RWPE2 (cell line): ENCODE measurements around the gene EFEMP2.

ENCODE experiments used
- ATAC-seq: fragments of 200-7000 bp; cut with Tn5 transposase; 3 replicates; pipeline ENCODE4 v1.9.1; 2021; ENCODE audit warnings: low read depth
- DNase-seq: peaks from one replicate; pipeline ENCODE4 v3.0.0-alpha.2; 2020; ENCODE audit warnings: low spot score
- H3K27ac ChIP-seq: fragments of 450-650 bp; 2 replicates; pipeline ENCODE4 v1.5.1; 2017; ENCODE audit warnings: mild to moderate bottlenecking; ENCODE audit not compliant: poor library complexity, severe bottlenecking
- H3K27me3 ChIP-seq: fragments of 250-450 bp; sonication (Bioruptor Pico); 2 replicates; pipeline ENCODE4 v1.5.1; 2021; ENCODE audit warnings: mild to moderate bottlenecking, moderate library complexity; ENCODE audit not compliant: insufficient read depth, poor library complexity, severe bottlenecking
- H3K36me3 ChIP-seq: fragments of 250-450 bp; sonication (Bioruptor Pico); 2 replicates; pipeline ENCODE4 v1.5.1; 2020; ENCODE audit warnings: low read depth, mild to moderate bottlenecking, moderate library complexity
- H3K4me1 ChIP-seq: fragments of 250-450 bp; sonication (Bioruptor Pico); 2 replicates; pipeline ENCODE4 v1.5.1; 2021; ENCODE audit warnings: mild to moderate bottlenecking, moderate library complexity; ENCODE audit not compliant: insufficient read depth, poor library complexity, severe bottlenecking
- H3K4me3 ChIP-seq: fragments of 250-450 bp; sonication (Bioruptor Pico); 2 replicates; pipeline ENCODE4 v1.5.1; 2021; ENCODE audit warnings: mild to moderate bottlenecking, moderate library complexity; ENCODE audit not compliant: severe bottlenecking
- H3K9me3 ChIP-seq: fragments of 250-450 bp; sonication (Bioruptor Pico); 2 replicates; pipeline ENCODE4 v1.5.1; 2021; ENCODE audit warnings: mild to moderate bottlenecking, moderate library complexity; ENCODE audit not compliant: severe bottlenecking
- CTCF ChIP-seq: fragments of 450-650 bp; IDR thresholded peaks from one replicate; pipeline ENCODE4 v1.5.1; 2017; ENCODE audit warnings: mild to moderate bottlenecking, moderate library complexity; ENCODE audit not compliant: poor library complexity, severe bottlenecking

EFEMP2 gene

GRCh38 chr11:65860278-65861164, 12.1 kb downstream of the EFEMP2 start, which contains the start of gene MUS81:
MUS81 (plus strand) TSS chr11:65860433; CDS start chr11:65860754, 321 bp downstream.
- TF ChIP-seq CTCF = peak; percentile 95
- Histone ChIP-seq H3K27me3 (no peaks in the 10 kb centered on the region), H3K36me3 (peaks cover 63% of the 10 kb centered on the region), H3K4me1 (no peaks in the 10 kb centered on the region), H3K9me3 (no peaks in the 10 kb centered on the region), H3K4me3 (peak within 1 kb of the TSS; percentile 97), H3K27ac (peak within 1 kb of the TSS; percentile 91)
- ATAC-seq (peak; percentile 49), DNase-seq (peak; percentile 98)

- no peaks in the 10 kb centered on the region for H3K9me3 ChIP-seq
- H3K4me1 ChIP-seq = no peaks in the 10 kb centered on the region
- no peak for TF ChIP-seq CTCF
- H3K36me3 ChIP-seq = peaks cover 61% of the 10 kb centered on the region
- ATAC-seq = 0 out of 3 replicates have a peak, but pooled peaks have one; percentile 0
- H3K27me3 ChIP-seq = no peaks in the 10 kb centered on the region
- peak overlapping the region; percentile 97 for H3K4me3 ChIP-seq
- DNase-seq = no peak
- H3K27ac ChIP-seq = peak overlapping the region; percentile 91
Measured at GRCh38 chr11:65859812-65860277, 12.8 kb downstream of the EFEMP2 start.

GRCh38 chr11:65859095-65859811, 13.3 kb downstream of the EFEMP2 start:
- H3K9me3 ChIP-seq = no peaks in the 10 kb centered on the region
- H3K4me1 ChIP-seq = no peaks in the 10 kb centered on the region
- peak; percentile 71 for ATAC-seq
- H3K27ac ChIP-seq = peak overlapping the region; percentile 91
- DNase-seq = peak; percentile 99
- H3K36me3 ChIP-seq = peaks cover 60% of the 10 kb centered on the region
- peak overlapping the region; percentile 97 for H3K4me3 ChIP-seq
- TF ChIP-seq CTCF = no peak
- no peaks in the 10 kb centered on the region for H3K27me3 ChIP-seq

DNA sequence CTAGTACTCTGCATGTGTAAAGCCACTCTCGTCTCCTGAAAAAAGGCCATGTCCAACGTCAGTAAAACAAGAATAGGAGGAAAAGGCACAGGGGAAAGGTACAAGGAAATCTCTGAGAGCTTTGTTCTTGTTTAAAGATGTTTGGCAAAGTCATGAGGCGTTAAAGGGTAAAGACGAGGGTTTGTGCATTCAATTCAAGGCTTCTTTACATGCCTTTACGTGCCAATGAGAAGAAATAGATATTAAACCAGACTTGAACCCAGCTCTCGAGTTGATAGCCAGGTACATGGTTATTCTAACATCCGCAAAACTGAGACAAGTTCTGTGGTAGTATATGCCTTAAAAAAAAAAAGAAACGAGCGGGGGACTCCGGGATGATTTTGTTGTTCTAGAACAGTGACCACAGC, 13.9 kb downstream of the EFEMP2 start:
- TF ChIP-seq CTCF = no peak
- H3K4me3 ChIP-seq = peak overlapping the region; percentile 97
- H3K36me3 ChIP-seq = peaks cover 60% of the 10 kb centered on the region
- H3K27ac ChIP-seq = peak overlapping the region; percentile 91
- DNase-seq (no peak), ATAC-seq (no peak)
- H3K9me3 ChIP-seq = no peaks in the 10 kb centered on the region
- no peaks in the 10 kb centered on the region for H3K27me3 ChIP-seq
- H3K4me1 ChIP-seq = no peaks in the 10 kb centered on the region
